HG03196 (cell line): ENCODE results near the gene TLR1.

ENCODE experiments used
- ATAC-seq: cut with Tn5 transposase; IDR thresholded peaks from one replicate; pipeline ENCODE4 v1.9.1; 2021; ENCODE audit not compliant: unreplicated experiment

Gene TLR1, protein sequence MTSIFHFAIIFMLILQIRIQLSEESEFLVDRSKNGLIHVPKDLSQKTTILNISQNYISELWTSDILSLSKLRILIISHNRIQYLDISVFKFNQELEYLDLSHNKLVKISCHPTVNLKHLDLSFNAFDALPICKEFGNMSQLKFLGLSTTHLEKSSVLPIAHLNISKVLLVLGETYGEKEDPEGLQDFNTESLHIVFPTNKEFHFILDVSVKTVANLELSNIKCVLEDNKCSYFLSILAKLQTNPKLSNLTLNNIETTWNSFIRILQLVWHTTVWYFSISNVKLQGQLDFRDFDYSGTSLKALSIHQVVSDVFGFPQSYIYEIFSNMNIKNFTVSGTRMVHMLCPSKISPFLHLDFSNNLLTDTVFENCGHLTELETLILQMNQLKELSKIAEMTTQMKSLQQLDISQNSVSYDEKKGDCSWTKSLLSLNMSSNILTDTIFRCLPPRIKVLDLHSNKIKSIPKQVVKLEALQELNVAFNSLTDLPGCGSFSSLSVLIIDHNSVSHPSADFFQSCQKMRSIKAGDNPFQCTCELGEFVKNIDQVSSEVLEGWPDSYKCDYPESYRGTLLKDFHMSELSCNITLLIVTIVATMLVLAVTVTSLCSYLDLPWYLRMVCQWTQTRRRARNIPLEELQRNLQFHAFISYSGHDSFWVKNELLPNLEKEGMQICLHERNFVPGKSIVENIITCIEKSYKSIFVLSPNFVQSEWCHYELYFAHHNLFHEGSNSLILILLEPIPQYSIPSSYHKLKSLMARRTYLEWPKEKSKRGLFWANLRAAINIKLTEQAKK

DNA sequence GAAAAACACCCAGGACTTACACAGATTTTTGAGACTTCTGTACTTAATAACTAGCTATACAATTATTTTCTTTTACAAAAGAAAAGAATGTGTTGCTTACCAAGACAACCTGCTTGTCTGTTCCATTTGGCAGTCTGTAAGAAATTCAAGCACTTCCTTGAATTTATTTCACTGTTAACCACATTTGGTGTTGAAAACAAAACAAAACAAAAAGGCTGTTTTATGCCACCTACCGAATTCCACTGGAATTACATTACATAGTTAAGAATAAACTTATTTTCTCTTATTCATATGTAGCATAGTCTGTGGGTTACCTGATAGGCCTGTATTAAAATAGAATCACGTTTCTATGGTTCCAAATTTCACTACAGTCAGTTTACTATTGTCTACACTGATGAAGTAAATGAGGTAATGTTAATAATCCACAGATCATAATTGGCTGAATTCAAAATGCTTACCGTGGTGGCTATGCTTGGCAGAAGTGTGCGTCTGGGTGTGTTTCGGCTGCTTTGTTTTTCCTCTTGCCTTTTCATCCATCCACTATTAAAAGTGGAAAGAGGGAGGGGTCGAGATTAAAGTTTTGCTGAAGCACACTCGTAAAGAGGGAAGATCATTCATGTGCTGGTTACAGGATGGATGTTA is at the start of gene TLR1:
Gene TLR1 (minus strand): TSS at position 138 of the 642 bp plus-strand sequence. CDS start 5,960 bp downstream, outside the sequence.
- ATAC-seq = peak; percentile 40

DNA sequence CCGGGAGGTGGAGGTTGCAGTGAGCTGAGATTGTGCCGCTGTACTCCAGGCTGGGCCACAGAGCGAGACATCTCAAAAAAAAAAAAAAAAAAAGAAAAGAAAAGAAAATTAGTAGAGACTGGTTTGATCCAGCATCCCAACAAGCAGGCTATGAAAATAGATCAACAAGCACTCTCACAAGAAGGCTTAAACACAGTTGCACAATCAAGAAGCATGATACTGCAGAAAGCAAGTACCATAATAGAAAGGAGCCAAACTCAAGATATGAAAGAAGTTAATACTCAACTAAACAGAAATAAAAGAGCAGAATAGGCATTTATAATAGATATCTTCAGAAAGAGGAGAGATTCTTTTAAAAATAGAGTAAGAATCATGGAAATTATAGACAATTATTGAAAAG is 41.4 kb upstream of the TLR1 start:
- no peak for ATAC-seq

DNA sequence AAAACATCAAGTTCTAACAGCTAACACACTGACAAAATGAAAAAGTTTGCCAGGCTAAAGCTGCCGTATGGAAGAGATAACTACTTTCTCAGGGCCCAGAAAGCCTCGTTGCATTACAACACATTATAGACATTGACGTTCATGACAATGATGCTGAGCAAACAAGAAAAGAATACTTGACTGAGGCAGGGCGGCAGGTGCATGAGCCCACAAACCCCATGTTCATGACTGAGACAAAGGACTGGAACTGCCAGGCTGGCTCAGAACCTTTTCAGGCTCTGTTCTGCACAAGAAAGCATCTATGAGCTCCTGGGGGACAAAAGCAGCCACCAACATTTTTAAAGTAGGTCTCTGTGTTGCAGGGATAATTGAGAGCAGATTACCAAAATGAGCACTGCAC is 38.4 kb upstream of the TLR1 start:
- no peak for ATAC-seq

DNA sequence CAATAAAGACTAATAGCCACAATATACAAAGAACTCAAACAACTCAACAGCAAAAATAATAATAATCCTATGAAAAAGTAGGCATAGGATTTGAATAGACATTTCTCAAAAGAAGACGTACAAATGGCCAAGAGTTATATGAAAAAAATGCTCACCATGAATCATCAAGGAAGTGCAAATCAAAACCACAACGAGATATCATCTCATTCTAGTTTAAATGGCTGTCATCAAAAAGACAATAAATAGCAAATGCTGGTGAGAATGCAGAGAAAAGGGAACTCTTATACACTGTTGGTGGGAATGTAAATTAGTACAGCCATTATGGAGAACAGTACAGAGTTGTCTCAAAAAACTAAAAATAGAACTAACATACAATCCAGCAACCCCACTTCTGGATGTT is 33.3 kb upstream of the TLR1 start:
- ATAC-seq = no peak

DNA sequence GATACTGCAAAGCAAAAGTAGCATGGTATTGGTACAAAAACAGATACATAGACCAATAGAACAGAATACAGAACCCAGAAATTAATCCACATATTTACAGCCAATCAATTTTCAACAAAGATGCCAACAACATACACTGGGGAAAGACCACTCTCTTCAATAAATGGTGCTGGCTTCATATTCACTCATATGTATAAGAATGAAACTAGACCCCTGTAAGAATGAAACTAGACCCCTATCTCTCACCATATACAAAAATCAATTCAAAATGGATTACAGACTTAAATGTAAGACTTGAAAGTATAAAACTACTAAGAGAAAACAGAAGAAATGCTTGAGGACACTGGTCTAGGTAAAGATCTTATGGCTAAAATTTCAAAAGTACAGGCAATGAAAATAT is 32.7 kb upstream of the TLR1 start:
- ATAC-seq = no peak

DNA sequence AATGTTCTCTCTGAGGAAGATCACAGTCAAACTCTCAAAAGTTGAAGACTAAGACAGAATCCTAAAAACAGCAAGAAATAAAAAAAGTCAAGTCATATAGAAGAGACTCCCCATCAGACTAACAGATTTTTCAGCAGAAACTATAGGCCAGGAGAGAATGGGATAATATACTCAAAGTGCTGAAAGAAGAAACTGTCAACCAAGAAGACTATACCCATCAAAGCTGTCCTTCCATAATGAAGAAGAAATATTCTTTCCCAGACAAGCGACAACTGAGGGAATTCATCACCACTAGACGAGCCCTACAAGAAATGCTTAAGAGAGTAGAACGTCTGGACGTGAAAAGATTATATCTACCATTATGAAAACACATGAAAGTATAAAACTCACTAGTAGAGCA is 30.0 kb upstream of the TLR1 start:
- no peak for ATAC-seq

DNA sequence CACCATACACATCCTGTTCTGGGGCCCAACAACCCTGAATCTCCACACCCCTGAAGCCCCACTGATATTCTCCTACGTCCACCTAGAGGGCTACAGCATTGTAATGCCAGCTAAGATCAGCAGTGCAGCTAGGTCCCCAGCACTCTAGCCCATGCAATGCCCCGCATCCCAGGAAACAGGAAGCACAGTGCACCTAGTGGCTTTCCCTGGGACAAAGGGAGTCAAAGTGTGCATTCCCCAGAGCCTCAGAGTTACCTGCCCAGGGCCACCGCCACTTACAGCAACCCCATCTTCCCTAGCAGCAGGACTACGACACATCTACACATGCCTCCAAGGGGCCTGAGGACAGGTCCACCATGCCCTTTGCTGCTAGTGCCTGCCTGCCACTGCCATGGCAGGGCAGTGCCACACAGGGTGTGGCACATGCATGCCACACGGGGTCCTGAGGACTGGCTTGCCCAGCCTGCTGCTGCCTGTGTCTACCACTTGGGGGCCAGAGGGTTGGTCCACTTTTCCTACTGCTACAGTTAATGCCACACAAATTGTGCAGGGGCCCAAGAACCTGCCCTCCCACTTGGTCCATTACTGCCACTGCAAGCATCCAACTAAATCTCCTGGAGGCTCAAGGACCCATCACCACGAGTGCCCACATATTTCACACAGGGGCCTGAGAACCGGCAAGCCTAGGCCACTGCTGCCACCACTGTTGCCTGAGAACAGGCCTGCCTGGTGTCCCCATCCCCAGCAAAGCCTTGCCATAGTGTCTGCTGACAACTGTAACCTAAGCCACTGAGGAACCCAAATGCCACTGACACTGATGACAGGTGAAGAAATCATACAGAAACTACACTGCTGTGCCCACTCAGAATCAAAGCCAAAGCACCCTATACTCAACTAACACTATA is 28.3 kb upstream of the TLR1 start:
- no peak for ATAC-seq

DNA sequence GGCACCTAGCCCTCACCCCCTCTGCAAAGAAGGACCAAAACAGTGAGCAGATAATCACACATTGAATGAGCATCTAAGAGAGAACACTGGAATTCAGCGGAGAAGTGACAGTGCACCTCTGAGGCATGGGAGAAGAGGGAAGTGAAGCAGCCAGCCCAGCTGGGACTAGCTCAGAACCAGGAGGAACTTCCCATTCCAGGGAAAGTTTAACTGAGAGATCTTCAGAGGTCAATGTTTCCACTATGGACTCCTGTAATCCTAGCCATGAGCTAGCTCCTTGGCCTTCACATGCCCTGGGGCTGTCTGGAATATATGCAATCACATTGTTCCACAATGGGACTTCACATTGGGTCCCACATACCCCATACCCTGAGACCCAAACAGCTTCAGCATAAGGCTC is 27.6 kb upstream of the TLR1 start:
- no peak for ATAC-seq

DNA sequence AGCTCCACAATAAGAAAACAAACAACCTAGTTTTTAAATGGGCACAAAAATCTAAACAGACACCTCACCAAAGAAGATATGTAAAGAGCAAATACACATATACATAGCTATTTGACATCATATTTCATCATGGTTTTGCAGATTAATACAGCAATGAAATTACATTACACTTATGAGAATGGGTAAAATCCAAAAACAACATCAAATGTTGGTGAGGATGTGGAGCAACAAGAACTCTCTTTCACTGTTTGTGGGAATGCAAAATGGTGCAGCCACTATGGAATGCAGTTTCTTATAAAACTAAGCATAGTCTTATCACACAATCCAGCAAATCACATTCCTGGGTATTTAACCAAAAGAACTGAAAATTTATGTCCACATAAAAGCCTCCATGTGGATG is 27.1 kb upstream of the TLR1 start:
- no peak for ATAC-seq

DNA sequence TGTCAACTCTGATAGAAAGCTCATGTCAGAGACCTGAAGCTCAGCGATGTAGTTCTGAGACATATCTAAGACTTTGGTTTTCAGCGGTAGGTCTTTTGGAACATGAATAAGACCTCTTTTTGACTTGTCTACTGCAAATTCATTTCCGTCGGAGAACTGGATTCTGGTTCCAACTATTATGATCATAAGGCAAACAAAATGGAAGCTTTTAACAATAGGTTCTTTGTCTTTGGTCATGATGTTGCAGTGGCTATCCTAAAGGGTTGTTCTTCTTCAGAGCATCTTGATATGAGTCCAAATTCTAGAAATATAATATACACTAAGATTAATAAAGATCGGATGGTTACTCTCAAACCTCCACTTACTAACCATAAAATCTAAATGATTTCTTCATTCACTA is 24.6 kb upstream of the TLR1 start:
- no peak for ATAC-seq

DNA sequence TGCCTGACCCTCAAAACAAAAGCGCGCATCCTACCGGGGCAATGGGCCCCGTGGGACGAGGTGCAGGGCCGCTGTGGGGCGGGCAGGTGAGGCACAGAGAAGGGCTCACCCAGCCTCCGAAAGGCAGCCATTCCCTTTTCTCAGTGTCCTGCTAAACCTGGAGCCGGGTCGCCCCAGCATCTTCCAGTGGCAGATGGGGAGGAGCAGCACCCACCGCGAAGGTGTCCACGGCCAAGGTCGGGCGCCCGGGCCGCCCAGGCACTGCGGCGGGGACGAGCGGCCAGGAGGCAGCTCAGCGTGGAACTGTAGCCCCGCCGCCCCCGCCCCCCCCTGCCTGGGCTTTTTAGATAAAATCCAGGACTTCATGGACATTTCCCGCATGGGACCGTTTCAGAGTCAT is 19.2 kb upstream of the TLR1 start:
- no peak for ATAC-seq

DNA sequence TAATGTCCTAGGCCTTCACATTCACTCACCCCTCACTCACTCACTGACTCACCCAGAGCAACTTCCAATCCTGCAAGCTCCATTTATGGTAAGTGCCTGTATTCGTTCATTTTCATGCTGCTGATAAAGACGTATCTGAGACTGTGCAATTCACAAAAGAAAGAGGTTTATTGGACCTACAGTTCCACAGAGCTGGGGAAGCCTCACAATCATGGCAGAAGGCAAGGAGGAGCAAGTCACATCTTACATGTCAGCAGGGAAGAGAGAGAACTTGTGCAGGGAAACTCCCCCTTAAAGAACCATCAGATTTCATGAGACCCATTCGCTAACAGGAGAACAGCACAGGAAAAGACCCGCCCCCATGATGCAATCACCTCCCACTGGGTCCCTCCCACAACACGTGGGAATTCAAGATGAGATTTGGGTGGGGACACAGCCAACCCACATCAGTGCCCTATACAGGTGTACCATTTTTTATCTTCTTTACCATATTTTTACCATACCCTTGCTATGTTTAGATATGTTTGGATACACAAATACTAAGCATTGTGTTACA is 18.2 kb upstream of the TLR1 start:
- no peak for ATAC-seq

DNA sequence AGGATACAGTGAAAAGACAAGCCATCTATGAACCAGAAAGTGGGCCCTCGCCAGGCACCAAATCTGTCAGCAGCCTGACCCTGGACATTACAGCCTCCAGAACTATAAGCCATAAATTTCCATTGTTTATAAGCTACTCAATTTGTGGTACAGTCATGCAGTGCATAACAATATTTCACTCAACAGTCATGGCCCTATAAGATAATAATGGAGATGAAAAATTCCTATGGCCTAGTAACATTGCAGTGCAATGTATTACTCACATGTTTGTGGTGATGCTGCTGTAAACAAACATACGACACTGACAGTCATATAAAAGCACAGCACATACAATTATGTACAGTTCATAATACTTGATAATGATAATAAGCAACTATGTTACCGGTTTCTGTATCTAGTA is 17.1 kb upstream of the TLR1 start:
- ATAC-seq = no peak

DNA sequence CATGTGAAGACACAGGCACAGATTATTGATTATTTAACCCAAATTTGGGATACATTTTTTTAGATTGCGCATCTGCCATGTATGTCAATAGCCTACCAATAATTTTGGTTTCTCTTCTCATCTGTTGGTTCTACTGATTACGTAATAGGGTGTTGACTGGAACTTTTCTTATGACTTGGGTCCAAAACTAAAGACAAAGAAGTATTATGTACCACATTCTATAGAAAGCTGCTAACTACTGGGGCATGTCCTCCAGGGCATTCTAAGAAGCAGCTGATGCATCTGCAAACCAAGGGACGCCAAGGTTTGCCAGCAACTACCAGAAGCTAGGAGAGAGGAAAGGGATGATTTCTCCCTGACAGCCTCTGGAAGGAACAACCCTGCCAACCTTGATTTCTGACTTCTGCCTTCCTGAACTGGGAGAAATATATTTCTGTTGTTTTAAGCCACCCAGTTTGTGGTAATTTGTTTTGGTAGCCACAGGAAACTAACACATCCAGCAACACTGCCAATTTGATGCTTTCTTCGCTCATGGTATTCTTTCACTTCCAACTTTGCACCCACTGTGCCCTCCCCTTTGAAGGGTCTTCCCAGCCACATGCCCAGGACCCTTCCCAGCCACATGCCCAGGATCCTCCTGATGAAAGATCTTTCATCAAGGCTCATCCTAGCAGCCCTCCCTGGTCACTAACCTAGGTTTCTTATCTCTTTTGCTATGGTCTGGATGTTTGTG is 15.9 kb upstream of the TLR1 start:
- ATAC-seq = peak; percentile 48

DNA sequence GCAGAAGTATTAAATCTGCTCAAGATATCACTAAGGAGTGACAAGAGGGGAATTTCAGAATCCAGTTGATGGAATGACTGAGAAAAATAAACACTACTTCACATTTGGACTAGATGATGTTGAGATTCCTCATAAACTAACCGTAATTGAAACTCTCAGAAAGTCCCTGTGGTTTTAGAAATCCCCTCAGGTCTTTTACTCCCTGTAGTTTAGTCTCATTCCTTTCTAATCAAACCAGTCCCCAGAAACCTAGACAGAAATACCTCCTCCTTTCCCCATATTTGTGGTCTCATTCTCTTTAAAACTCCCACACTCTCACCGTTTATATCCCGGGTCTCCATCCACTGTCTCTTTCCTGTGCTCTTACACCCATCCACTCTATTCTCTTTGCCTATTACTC is 15.0 kb upstream of the TLR1 start:
- no peak for ATAC-seq

DNA sequence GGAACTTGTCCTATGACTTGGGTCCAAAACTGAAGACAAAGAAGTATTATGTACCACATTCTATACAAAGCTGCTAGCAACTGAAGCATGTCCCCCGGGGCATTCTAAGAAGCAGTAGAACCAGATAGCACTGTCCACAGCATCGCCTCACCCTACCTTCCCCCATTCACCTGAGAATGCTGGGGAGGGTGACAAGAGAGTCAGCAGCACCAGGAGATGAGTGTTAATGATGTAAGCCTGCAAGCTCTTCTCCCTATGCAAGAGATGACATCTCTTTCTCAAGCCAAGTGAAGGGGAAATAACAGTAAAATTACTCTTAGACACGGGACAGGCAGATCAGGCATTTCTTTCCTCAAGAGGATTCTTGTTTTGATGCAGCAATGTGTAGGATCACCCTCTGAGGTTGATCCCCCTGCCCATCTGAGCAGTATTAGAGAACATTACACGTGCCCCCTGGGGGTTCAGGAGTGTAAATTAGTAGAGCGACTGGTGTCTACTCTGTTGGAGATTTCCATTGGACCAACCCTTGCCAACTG is 13.9 kb upstream of the TLR1 start:
- peak; percentile 54 for ATAC-seq

DNA sequence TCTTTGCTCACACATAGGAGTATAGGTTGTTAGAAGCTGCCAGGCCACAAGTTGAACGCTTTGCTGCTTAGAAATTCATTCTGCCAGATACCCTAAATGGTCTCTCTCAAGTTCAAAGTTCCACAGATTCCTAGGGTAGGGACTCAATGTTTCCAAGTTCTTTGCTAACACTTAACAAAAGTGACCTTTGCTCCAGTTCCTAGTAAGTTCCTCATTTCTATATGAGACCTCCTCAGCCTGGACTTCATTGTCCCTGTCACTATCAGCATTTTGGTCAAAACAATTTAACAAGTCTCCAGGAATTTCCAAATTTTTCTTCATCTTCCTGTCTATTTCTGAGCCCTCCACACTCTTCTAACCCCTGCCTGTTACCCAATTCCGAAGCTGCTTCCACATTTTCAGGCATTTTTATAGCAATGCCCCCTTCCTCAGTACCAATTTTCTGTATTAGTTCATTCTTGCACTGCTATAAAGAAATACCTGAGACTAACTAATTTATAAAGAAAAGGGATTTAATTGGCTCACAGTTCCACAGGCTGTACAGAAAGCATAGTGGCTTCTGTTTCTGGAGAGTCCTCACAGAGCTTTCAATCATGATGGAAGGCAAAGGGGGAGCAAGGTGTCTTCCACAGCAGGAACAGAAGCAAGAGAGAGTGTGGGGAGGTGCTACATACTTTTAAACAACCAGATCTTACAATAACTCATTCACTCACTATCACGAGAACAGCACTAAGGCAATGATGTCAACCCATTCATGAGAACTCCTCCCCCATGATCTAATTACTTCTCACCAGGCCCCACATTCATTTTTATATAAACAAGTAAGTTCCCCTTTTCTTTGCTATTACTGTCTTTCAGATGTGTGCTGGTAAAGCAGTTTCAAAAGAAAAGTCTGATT is 11.5 kb upstream of the TLR1 start:
- no peak for ATAC-seq

DNA sequence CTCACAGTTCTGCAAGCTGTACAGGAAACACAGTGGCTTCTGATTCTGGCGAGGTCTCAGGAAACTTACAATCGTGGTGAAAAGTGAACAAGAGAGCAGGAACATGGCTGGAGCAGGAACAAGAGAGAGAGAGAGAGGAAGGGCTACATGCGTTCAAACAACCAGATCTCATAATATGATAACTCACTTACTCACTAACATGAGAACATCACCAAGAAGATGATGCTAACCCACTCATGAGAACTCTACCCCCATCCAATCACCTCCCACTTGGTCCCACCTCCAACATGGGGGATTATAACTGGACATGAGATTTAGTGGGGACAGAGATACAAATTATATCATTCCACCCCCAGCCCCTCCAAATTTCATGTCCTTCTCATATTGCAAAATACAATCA is 9.8 kb upstream of the TLR1 start:
- ATAC-seq = no peak

DNA sequence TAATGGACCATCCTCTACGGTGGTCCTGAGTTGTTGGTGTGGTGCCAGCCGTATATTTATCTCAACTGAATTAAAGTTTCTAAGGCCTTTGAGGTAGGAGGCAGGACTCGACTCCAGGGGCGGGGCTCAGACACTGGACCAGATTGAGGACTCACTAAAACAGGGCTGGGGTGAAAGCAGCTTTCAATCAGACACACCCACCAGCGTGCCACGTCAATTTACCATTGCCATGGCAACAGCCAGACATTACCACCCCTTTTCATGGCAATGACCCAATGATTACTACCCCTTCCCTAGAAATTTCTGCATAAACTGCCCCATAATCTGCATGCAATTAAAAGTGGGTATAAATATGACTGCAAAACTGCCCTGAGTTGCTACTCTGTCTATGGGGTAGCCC is 6.7 kb upstream of the TLR1 start:
- no peak for ATAC-seq
